Liver (tissue), 9 donors: ENCODE results near the gene NPTN. TPM values are rescaled to one million over a fixed set of nuclear protein-coding genes. Genes with fewer than 3 reads are reported as not detected.
A peak's percentile ranks its signal among the peaks of the same experiment; 100 is the strongest.

ENCODE experiments used
- DNase-seq: peaks from one replicate; pipeline ENCODE4 v3.0.0-alpha.2; 2017; ENCODE audit warnings: low spot score
- H3K27ac ChIP-seq, 2 donors: one replicate each; pipeline ENCODE4 v1.7.0; 2013; ENCODE audit warnings: inconsistent platforms in 2 of 2, low read length in 2 of 2, control low read depth in 1 of 2, low read depth in 1 of 2, mild to moderate bottlenecking in 1 of 2
- H3K27me3 ChIP-seq, 4 donors: one replicate each; pipeline versions ENCODE4 v1.6.1 to v1.7.0; 2013; ENCODE audit warnings: low read length in 3 of 4, inconsistent platforms in 1 of 4, mild to moderate bottlenecking in 1 of 4, moderate library complexity in 1 of 4; ENCODE audit not compliant: control insufficient read depth in 4 of 4, insufficient read depth in 4 of 4
- H3K36me3 ChIP-seq, 4 donors: one replicate each; pipeline versions ENCODE4 v1.6.1 to v1.7.0; 2013; ENCODE audit warnings: low read length in 3 of 4, mild to moderate bottlenecking in 3 of 4, low read depth in 1 of 4, moderate library complexity in 1 of 4; ENCODE audit not compliant: control insufficient read depth in 4 of 4, insufficient read depth in 3 of 4
- H3K4me1 ChIP-seq, 4 donors: one replicate each; pipeline versions ENCODE4 v1.6.1 to v1.7.0; 2013; ENCODE audit warnings: low read length in 3 of 4, mild to moderate bottlenecking in 3 of 4, moderate library complexity in 1 of 4; ENCODE audit not compliant: control insufficient read depth in 4 of 4, insufficient read depth in 4 of 4
- H3K4me3 ChIP-seq, 3 donors: one replicate each; pipeline versions ENCODE4 v1.6.1 to v1.7.0; 2013; ENCODE audit warnings: low read length in 3 of 3, control low read depth in 1 of 3, low read depth in 1 of 3, mild to moderate bottlenecking in 1 of 3
- H3K9ac ChIP-seq, 2 donors: one replicate each; pipeline ENCODE4 v1.7.0; 2013; ENCODE audit warnings: low read length in 2 of 2, mild to moderate bottlenecking in 2 of 2, moderate library complexity in 2 of 2, control low read depth in 1 of 2, low read depth in 1 of 2
- H3K9me3 ChIP-seq, 4 donors: one replicate each; pipeline versions ENCODE4 v1.6.1 to v1.7.0; 2013; ENCODE audit warnings: low read length in 3 of 4; ENCODE audit not compliant: control insufficient read depth in 4 of 4
- ATF3 ChIP-seq: IDR thresholded peaks from 2 replicates; pipeline ENCODE4 v1.6.1; 2016; ENCODE audit warnings: antibody characterized with exemption
- FOXA1 ChIP-seq: IDR thresholded peaks from 2 replicates; pipeline ENCODE4 v1.6.1; 2016; ENCODE audit warnings: antibody characterized with exemption
- FOXA2 ChIP-seq: IDR thresholded peaks from 2 replicates; pipeline ENCODE4 v1.6.1; 2016; ENCODE audit warnings: antibody characterized with exemption
- HNF4A ChIP-seq, 2 donors: conservative IDR thresholded peaks; 2 replicates each; pipeline ENCODE4 v1.6.1; 2016; ENCODE audit warnings: antibody characterized with exemption in 2 of 2, mild to moderate bottlenecking in 2 of 2
- HNF4G ChIP-seq: IDR thresholded peaks from 2 replicates; pipeline ENCODE4 v1.6.1; 2016; ENCODE audit warnings: antibody characterized with exemption
- JUND ChIP-seq, 2 donors: IDR thresholded peaks; 2 replicates each; pipeline ENCODE4 v1.6.1; 2016; ENCODE audit warnings: antibody characterized with exemption in 2 of 2
- NR2F2 ChIP-seq: IDR thresholded peaks from 2 replicates; pipeline ENCODE4 v1.6.1; 2016; ENCODE audit warnings: antibody characterized with exemption
- RAD21 ChIP-seq, 2 donors: IDR thresholded peaks; 2 replicates each; pipeline ENCODE4 v1.6.1; 2016; ENCODE audit warnings: antibody characterized with exemption in 2 of 2, mild to moderate bottlenecking in 2 of 2
- REST ChIP-seq: IDR thresholded peaks from 2 replicates; pipeline ENCODE4 v1.6.1; 2016; ENCODE audit warnings: antibody characterized with exemption, mild to moderate bottlenecking
- RXRA ChIP-seq, 2 donors: IDR thresholded peaks; 2 replicates each; pipeline ENCODE4 v1.6.1; 2017 to 2018; ENCODE audit warnings: antibody characterized with exemption in 2 of 2, mild to moderate bottlenecking in 1 of 2
- SP1 ChIP-seq: IDR thresholded peaks from 2 replicates; pipeline ENCODE4 v1.6.1; 2018; ENCODE audit warnings: antibody characterized with exemption, mild to moderate bottlenecking
- TAF1 ChIP-seq: conservative IDR thresholded peaks from 2 replicates; pipeline ENCODE4 v1.6.1; 2016; ENCODE audit warnings: antibody characterized with exemption, mild to moderate bottlenecking
- YY1 ChIP-seq: IDR thresholded peaks from 2 replicates; pipeline ENCODE4 v1.6.1; 2016; ENCODE audit warnings: antibody characterized with exemption, mild to moderate bottlenecking
- WGBS: extraction: QIAGEN DNeasy Blood & Tissue Kit; methylation state at CpG from one replicate; pipeline ENCODE4 v1.1.7; 2013; 5-methylcytosine and 5-hydroxymethylcytosine counted together
- polyA plus RNA-seq, 2 donors: library from polyadenylated mRNA; stranded (reverse) in 1 of 2; unstranded in 1 of 2; fragments of 200-250 nt in 1 of 2; fragments of >200 nt in 1 of 2; fragmentation: Nextera tagmentation in 1 of 2; extraction: Ambion mirVana in 1 of 2; gene quantifications; one replicate each; pipeline versions ENCODE4 v1.2.1 to v1.2.3, GENCODE V29; 2013 to 2015
- total RNA-seq, 2 donors: library from RNA; depleted of rRNA; stranded (reverse); fragments of >200 nt; gene quantifications; one replicate each; pipeline ENCODE4 v1.2.3, GENCODE V29; 2014
- TF ChIP-seq, protein P1 (sequence below): IDR thresholded peaks from 2 replicates; pipeline ENCODE4 v1.6.1; 2016; ENCODE audit warnings: antibody characterized with exemption
- TF ChIP-seq, protein P2 (sequence below): fragments of 150-350 bp; IDR thresholded peaks from 2 replicates; pipeline ENCODE4 v1.5.1; 2017; ENCODE audit warnings: improper control_type of control experiment, low read depth, low read length; ENCODE audit not compliant: missing input control
- TF ChIP-seq, protein P3 (sequence below): IDR thresholded peaks from 2 replicates; pipeline ENCODE4 v1.6.1; 2016; ENCODE audit warnings: antibody characterized with exemption
- donor health status: healthy.
- donor health status: healthy.
- donor health status: healthy.
- donor health status: healthy.
- donor health status: healthy.

The NPTN gene
- total and polyA plus RNA-seq, 4 donors: 16.8 to 42.4 (median 33.9) TPM

DNA sequence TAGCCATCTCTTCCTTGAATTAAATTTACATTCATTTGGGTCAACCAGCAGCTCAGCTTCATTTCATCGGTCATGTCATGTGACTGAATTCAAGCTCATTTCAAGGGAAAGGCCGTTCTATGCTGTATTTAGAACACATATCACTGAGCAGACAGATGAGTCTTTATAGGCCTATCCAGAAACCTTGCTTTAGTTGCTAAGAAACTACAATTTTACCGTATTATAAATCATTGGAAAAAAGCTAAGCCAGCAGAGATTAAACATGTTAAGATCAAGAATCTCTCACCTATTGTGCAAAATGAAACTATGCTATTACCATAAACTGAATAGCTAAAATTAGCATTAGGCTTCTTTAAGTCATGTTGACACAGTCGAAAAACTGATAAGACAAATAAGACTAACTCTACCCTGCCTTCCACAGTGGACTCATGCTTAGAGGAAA, 2.2 kb downstream of the NPTN start (continued):
- TF ChIP-seq NR2F2: no peak
- no peak for TF ChIP-seq TAF1
- no peak for TF ChIP-seq HNF4G
- TF ChIP-seq FOXA2: no peak
- TF ChIP-seq, protein P1, sequence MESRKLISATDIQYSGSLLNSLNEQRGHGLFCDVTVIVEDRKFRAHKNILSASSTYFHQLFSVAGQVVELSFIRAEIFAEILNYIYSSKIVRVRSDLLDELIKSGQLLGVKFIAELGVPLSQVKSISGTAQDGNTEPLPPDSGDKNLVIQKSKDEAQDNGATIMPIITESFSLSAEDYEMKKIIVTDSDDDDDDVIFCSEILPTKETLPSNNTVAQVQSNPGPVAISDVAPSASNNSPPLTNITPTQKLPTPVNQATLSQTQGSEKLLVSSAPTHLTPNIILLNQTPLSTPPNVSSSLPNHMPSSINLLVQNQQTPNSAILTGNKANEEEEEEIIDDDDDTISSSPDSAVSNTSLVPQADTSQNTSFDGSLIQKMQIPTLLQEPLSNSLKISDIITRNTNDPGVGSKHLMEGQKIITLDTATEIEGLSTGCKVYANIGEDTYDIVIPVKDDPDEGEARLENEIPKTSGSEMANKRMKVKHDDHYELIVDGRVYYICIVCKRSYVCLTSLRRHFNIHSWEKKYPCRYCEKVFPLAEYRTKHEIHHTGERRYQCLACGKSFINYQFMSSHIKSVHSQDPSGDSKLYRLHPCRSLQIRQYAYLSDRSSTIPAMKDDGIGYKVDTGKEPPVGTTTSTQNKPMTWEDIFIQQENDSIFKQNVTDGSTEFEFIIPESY: no peak
- TF ChIP-seq YY1: no peak
- TF ChIP-seq ATF3: no peak

- H3K9me3 ChIP-seq: no peaks in the 10 kb centered on the region
- peaks cover 14 to 43% (median 37%) of the 10 kb centered on the region in 4 donors for H3K4me1 ChIP-seq
- H3K27me3 ChIP-seq: no peaks in the 10 kb centered on the region
- H3K9ac ChIP-seq: no peak overlapping the region
- H3K4me3 ChIP-seq: no peak overlapping the region
- DNase-seq: no peak
- TF ChIP-seq HNF4A (conservative IDR thresholded peaks at IDR 0.05): no peak
- no peak for TF ChIP-seq NR2F2
- TF ChIP-seq, protein P2, sequence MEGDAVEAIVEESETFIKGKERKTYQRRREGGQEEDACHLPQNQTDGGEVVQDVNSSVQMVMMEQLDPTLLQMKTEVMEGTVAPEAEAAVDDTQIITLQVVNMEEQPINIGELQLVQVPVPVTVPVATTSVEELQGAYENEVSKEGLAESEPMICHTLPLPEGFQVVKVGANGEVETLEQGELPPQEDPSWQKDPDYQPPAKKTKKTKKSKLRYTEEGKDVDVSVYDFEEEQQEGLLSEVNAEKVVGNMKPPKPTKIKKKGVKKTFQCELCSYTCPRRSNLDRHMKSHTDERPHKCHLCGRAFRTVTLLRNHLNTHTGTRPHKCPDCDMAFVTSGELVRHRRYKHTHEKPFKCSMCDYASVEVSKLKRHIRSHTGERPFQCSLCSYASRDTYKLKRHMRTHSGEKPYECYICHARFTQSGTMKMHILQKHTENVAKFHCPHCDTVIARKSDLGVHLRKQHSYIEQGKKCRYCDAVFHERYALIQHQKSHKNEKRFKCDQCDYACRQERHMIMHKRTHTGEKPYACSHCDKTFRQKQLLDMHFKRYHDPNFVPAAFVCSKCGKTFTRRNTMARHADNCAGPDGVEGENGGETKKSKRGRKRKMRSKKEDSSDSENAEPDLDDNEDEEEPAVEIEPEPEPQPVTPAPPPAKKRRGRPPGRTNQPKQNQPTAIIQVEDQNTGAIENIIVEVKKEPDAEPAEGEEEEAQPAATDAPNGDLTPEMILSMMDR: no peak
- no peak for TF ChIP-seq FOXA1
- no peak for TF ChIP-seq RAD21 (IDR thresholded peaks at IDR 0.05)
- TF ChIP-seq, protein P3, sequence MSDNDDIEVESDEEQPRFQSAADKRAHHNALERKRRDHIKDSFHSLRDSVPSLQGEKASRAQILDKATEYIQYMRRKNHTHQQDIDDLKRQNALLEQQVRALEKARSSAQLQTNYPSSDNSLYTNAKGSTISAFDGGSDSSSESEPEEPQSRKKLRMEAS: no peak
- H3K36me3 ChIP-seq: no peaks in the 10 kb centered on the region
- 56% methylated on average over 2 of the region's 2 CpGs for WGBS
- H3K27ac ChIP-seq: peak overlapping the region in 1 of 2 donors; percentile 69
These were observed 3.3 kb downstream of the NPTN start for GRCh38 chr15:73629798-73630429.

GRCh38 chr15:73628976-73629797, 4.0 kb downstream of the NPTN start:
- H3K4me3 ChIP-seq: no peak overlapping the region
- TF ChIP-seq RXRA (IDR thresholded peaks at IDR 0.05): no peak
- no peak for TF ChIP-seq HNF4G
- TF ChIP-seq, protein P2: no peak
- TF ChIP-seq NR2F2: no peak
- peak in 1 of 2 donors; percentile 42 for TF ChIP-seq JUND (IDR thresholded peaks at IDR 0.05)
- TF ChIP-seq, protein P1: no peak
- no peak for TF ChIP-seq REST
- TF ChIP-seq SP1: no peak
- TF ChIP-seq HNF4A (conservative IDR thresholded peaks at IDR 0.05): no peak

More at GRCh38 chr15:73628976-73629797, 4.0 kb downstream of the NPTN start:
- DNase-seq: no peak
- peaks cover 14 to 42% (median 37%) of the 10 kb centered on the region in 4 donors for H3K4me1 ChIP-seq
- H3K9me3 ChIP-seq: no peaks in the 10 kb centered on the region
- H3K36me3 ChIP-seq: no peaks in the 10 kb centered on the region
- peak overlapping the region in 1 of 2 donors; percentile 28 for H3K9ac ChIP-seq
- H3K27me3 ChIP-seq: no peaks in the 10 kb centered on the region
- H3K27ac ChIP-seq: peak overlapping the region; percentile 69 to 77
- 55% methylated on average over 7 of the region's 7 CpGs for WGBS
